Measurements from ENCODE around the gene DPPA3.

Gene DPPA3

DNA sequence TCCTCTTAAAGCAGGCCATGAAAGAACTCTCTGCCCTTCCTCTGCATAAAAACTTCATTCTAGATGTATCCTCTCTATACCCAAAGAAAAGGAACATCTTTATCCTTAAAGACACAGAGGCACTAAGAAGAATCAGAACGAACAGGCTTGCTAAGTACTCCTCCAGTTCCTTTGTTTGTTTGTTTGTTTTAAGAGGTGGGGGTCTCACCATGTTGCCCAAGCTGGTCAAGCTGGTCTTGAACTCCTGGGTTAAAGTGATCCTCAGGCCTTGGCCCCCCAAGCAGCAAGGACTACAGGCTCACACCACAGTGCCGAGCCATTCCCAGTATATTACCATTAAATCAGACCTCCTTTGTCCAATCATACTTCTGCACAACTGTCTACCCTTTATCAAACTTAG, 29.7 kb upstream of the DPPA3 start:
- H3K27ac ChIP-seq = no peak overlapping the region
- H3K9me3 ChIP-seq (ENCODE audit: low read depth, low read length) = no peaks in the 10 kb centered on the region
- DNase-seq (ENCODE audit: low read depth, low spot score) = no peak
- H3K4me3 ChIP-seq = no peak overlapping the region
- no peaks in the 10 kb centered on the region for H3K36me3 ChIP-seq (ENCODE audit: insufficient read depth, low read length)
- no peak for TF ChIP-seq FOXP2 (optimal IDR thresholded peaks at IDR 0.05; ENCODE audit: control extremely low read depth, extremely low read length, insufficient read depth)
- no peak for TF ChIP-seq EZH2 (IDR thresholded peaks at IDR 0.05)
- no peak overlapping the region for H3K9ac ChIP-seq (ENCODE audit: insufficient read length)

GRCh38 chr12:7693793-7694192, 17.4 kb upstream of the DPPA3 start:
- H3K9ac ChIP-seq (ENCODE audit: insufficient read length) = no peak overlapping the region
- no peak for DNase-seq (ENCODE audit: low read depth, low spot score)

DNA sequence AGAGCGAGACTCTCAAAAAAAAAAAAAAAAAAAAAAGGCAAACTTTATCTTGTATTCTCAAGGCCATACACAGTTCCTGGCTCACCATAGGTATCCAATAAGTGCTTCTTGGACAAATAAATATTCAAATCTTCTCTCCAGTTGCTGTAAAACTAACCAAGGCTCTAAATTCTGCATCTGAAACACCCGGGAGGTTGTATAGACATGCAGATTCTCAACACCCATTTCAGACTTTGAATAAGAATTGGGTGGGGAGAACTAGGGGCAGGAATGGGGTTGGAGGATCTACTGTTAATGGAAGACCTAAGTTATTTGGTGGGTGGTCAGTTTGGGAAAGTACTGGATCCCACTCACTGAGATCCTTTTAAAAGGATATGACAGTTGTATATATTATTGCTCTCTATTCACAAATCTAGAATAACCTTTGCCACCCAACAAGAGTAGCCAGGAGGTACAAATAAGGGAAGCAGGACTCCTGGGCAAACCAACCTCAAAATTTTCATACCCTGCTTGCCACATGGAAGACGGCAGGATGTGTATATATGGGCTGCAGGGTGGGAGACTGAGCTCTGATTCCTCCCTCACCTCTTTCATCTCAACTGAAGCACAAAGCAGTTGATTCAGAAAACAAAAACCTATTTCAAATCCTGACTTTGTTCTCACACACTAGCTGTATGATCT, 16.5 kb upstream of the DPPA3 start:
- no peaks in the 10 kb centered on the region for H3K36me3 ChIP-seq (ENCODE audit: insufficient read depth, low read length)
- H3K9ac ChIP-seq (ENCODE audit: insufficient read length) = no peak overlapping the region
- DNase-seq (ENCODE audit: low read depth, low spot score) = no peak
- H3K9me3 ChIP-seq (ENCODE audit: low read depth, low read length) = no peaks in the 10 kb centered on the region
- H3K27ac ChIP-seq = no peak overlapping the region
- no peak for TF ChIP-seq EZH2 (IDR thresholded peaks at IDR 0.05)
- TF ChIP-seq FOXP2 (optimal IDR thresholded peaks at IDR 0.05; ENCODE audit: control extremely low read depth, extremely low read length, insufficient read depth) = no peak
- TF ChIP-seq POLR2AphosphoS5 (IDR thresholded peaks at IDR 0.05; ENCODE audit: borderline replicate concordance, low read depth, low read length) = no peak
- no peak overlapping the region for H3K4me3 ChIP-seq

More at GRCh38 chr12:7693793-7694192, 17.4 kb upstream of the DPPA3 start:
- no peak overlapping the region for H3K4me3 ChIP-seq
- TF ChIP-seq POLR2AphosphoS5 (IDR thresholded peaks at IDR 0.05; ENCODE audit: borderline replicate concordance, low read depth, low read length) (no peak), FOXP2 (optimal IDR thresholded peaks at IDR 0.05; ENCODE audit: control extremely low read depth, extremely low read length, insufficient read depth) (no peak), EZH2 (IDR thresholded peaks at IDR 0.05) (no peak)
- no peak overlapping the region for H3K27ac ChIP-seq
- H3K9me3 ChIP-seq (ENCODE audit: low read depth, low read length) = no peaks in the 10 kb centered on the region
- no peaks in the 10 kb centered on the region for H3K36me3 ChIP-seq (ENCODE audit: insufficient read depth, low read length)

- H3K27ac ChIP-seq = no peak overlapping the region
- no peaks in the 10 kb centered on the region for H3K9me3 ChIP-seq (ENCODE audit: low read depth, low read length)
- no peak overlapping the region for H3K4me3 ChIP-seq
- no peak overlapping the region for H3K9ac ChIP-seq (ENCODE audit: insufficient read length)
- no peak for TF ChIP-seq FOXP2 (optimal IDR thresholded peaks at IDR 0.05; ENCODE audit: control extremely low read depth, extremely low read length, insufficient read depth)
- TF ChIP-seq EZH2 (IDR thresholded peaks at IDR 0.05) = no peak
- TF ChIP-seq POLR2AphosphoS5 (IDR thresholded peaks at IDR 0.05; ENCODE audit: borderline replicate concordance, low read depth, low read length) = no peak
- no peaks in the 10 kb centered on the region for H3K36me3 ChIP-seq (ENCODE audit: insufficient read depth, low read length)
- DNase-seq (ENCODE audit: low read depth, low spot score) = no peak
Measured at GRCh38 chr12:7695237-7695560, 16.0 kb upstream of the DPPA3 start.

DNA sequence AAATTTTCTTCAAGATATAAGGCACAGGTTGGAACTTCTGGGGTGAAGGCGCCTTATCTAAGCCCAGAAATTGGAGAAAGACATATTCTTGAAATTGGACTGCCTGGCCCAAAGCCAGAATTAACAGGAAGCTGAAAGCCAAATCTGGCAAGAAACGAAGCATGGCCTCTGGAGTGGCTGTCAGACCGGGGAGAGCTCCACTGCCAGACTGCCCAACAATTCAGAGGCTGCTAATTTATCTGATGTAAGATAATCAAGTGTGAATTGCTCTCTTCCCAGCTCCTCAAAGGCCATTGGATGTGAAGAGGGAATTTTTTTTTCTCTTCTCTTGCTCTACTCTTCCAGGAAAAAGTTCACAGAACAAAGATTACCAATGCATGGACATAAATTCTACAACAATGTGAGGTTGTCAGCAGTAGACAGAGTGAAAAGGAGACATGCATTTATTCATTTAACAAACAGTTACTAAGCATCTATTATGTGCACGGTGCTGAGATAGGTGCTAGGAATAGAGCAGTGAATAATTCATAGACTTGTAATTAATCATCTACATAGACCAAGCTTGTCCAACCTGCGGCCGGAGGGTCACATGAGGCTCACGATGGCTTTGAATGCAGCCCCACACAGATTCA, 15.6 kb upstream of the DPPA3 start, which contains the start of gene GDF3:
GDF3 (minus strand) TSS at position 210 of the 632 bp plus-strand sequence; CDS start at position 163, 47 bp downstream.
- H3K27ac ChIP-seq = no peak within 1 kb of the TSS
- no peaks in the 10 kb centered on the region for H3K36me3 ChIP-seq (ENCODE audit: insufficient read depth, low read length)
- H3K4me3 ChIP-seq = no peak within 1 kb of the TSS
- TF ChIP-seq POLR2AphosphoS5 (IDR thresholded peaks at IDR 0.05; ENCODE audit: borderline replicate concordance, low read depth, low read length) (no peak), EZH2 (IDR thresholded peaks at IDR 0.05) (no peak), FOXP2 (optimal IDR thresholded peaks at IDR 0.05; ENCODE audit: control extremely low read depth, extremely low read length, insufficient read depth) (no peak)
- no peak within 1 kb of the TSS for H3K9ac ChIP-seq (ENCODE audit: insufficient read length)
- no peak for DNase-seq (ENCODE audit: low read depth, low spot score)
- H3K9me3 ChIP-seq (ENCODE audit: low read depth, low read length) = no peaks in the 10 kb centered on the region

DNA sequence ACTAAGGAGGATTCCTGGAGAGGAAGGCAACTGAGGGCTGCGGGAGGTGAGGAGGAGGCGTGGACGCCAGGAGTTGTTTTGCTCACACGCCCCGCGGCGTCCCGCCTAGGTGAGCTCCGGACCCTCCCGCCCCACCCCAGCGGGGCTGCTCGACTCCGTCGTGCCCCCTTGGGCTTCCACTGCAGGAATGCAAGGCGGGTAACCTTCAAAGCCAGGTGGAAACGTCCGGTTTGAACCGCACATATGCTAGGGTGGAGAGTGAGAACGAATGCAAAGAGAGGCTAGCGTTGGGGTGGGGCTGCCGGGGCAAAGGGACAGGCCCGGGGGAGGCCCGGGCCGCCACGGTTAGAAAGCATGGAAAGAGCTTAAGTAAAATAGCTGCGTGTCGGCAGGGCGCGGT, 5.4 kb upstream of the DPPA3 start:
- DNase-seq (ENCODE audit: low read depth, low spot score) = no peak
- H3K4me3 ChIP-seq = no peak overlapping the region
- H3K36me3 ChIP-seq (ENCODE audit: insufficient read depth, low read length) = no peaks in the 10 kb centered on the region
- TF ChIP-seq EZH2 (IDR thresholded peaks at IDR 0.05) (no peak), FOXP2 (optimal IDR thresholded peaks at IDR 0.05; ENCODE audit: control extremely low read depth, extremely low read length, insufficient read depth) (no peak), POLR2AphosphoS5 (IDR thresholded peaks at IDR 0.05; ENCODE audit: borderline replicate concordance, low read depth, low read length) (no peak)
- no peak overlapping the region for H3K9ac ChIP-seq (ENCODE audit: insufficient read length)
- no peak overlapping the region for H3K27ac ChIP-seq
- H3K9me3 ChIP-seq (ENCODE audit: low read depth, low read length) = no peaks in the 10 kb centered on the region

DNA sequence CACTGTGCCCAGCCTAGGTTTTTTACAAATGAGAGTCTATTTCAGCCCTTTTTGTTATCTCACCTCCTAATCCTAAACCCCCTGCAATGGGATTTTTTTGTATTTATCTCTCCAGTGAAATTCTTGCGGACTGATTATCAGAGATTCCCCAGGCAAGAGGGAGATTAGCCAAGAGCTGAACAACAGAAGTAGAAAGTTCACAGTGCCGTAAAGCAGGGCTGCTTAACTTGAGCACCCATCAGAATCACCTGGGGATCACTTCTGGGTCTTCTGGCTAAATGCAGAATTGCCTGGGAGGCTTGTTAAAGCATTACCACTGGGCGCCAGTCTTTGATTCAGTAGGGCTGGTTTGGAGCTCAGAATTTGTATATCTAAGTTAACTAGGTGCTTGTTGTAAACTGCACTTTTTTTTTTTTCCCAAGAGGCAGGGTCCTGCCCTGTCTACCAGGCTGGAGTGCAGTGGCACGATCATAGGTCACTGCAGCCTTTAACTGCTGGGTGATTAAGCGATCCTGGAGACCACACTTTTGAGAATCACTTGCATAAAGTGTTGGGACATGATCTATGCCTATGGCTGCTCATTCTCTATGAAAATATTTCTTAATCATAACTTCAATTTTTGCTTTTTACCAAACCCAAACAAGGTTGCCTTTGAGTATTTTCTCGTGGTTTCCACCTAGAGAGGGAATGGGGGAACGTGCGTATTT, 1.1 kb upstream of the DPPA3 start:
- DNase-seq (ENCODE audit: low read depth, low spot score) = no peak
- no peaks in the 10 kb centered on the region for H3K36me3 ChIP-seq (ENCODE audit: insufficient read depth, low read length)
- no peak overlapping the region for H3K4me3 ChIP-seq
- TF ChIP-seq EZH2 (IDR thresholded peaks at IDR 0.05) = no peak
- TF ChIP-seq POLR2AphosphoS5 (IDR thresholded peaks at IDR 0.05; ENCODE audit: borderline replicate concordance, low read depth, low read length) = no peak
- TF ChIP-seq FOXP2 (optimal IDR thresholded peaks at IDR 0.05; ENCODE audit: control extremely low read depth, extremely low read length, insufficient read depth) = no peak
- H3K9me3 ChIP-seq (ENCODE audit: low read depth, low read length) = no peaks in the 10 kb centered on the region
- no peak overlapping the region for H3K9ac ChIP-seq (ENCODE audit: insufficient read length)
- no peak overlapping the region for H3K27ac ChIP-seq

DNA sequence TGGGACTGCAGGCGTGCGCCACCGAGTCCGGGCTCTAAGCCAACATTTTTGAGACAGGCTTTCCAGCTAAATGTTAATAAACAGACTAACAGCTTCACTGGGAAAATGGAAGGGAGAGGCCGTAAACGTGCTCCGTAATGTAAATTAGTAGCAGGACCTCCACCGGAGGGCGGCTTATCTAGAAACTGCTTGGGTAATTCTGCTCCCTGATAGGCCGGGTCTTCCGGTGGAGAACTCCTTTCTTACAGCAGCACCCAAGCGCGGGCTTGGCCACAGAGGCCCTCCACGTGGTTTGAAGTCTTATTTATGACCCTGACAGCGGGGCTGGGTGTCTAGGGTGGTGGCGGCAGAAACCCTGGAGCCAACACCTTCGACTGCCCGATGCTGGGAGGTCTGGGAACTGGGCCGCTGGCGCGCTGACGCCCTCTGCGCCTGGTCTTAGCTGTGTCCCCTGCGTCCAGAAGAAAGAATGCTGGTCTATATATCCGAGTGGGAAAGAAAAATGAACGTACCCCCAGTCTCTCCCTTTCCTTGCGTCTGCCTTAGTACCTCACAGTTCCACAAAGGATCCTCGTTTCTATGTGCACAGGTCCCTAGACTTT, 1.7 kb downstream of the DPPA3 start:
- H3K4me3 ChIP-seq = no peak overlapping the region
- TF ChIP-seq FOXP2 (optimal IDR thresholded peaks at IDR 0.05; ENCODE audit: control extremely low read depth, extremely low read length, insufficient read depth) = no peak
- TF ChIP-seq EZH2 (IDR thresholded peaks at IDR 0.05) = no peak
- no peak for TF ChIP-seq POLR2AphosphoS5 (IDR thresholded peaks at IDR 0.05; ENCODE audit: borderline replicate concordance, low read depth, low read length)
- DNase-seq (ENCODE audit: low read depth, low spot score) = no peak
- no peaks in the 10 kb centered on the region for H3K36me3 ChIP-seq (ENCODE audit: insufficient read depth, low read length)
- H3K9me3 ChIP-seq (ENCODE audit: low read depth, low read length) = no peaks in the 10 kb centered on the region
- H3K9ac ChIP-seq (ENCODE audit: insufficient read length) = no peak overlapping the region
- H3K27ac ChIP-seq = no peak overlapping the region

Data from SK-N-MC (cell line).